ENCODE data around the gene LRP1B.
A peak's percentile ranks its signal among the peaks of the same experiment; 100 is the strongest.

The LRP1B gene

DNA sequence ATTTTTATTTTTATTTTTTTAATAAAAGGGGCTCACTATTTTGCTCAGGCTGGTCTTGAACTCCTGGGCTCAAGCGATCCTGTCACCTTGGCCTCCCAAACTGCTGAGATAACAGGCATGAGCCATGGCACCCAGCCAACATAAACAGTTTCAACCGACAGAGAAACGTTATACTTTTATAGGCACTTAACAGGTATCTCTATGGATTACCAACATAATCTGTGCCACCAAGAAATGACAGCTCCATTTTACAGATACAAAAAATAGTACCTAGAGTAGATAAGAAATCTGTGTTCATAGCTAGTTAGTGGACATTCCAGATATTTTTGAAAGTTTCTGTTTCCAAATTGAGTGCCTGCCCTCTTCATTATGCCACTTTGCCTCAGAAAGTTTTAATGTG lies 1316.7 kb downstream of the LRP1B start:
- DNase-seq (ENCODE audit: low read depth): no peak
- TF ChIP-seq, protein P1, sequence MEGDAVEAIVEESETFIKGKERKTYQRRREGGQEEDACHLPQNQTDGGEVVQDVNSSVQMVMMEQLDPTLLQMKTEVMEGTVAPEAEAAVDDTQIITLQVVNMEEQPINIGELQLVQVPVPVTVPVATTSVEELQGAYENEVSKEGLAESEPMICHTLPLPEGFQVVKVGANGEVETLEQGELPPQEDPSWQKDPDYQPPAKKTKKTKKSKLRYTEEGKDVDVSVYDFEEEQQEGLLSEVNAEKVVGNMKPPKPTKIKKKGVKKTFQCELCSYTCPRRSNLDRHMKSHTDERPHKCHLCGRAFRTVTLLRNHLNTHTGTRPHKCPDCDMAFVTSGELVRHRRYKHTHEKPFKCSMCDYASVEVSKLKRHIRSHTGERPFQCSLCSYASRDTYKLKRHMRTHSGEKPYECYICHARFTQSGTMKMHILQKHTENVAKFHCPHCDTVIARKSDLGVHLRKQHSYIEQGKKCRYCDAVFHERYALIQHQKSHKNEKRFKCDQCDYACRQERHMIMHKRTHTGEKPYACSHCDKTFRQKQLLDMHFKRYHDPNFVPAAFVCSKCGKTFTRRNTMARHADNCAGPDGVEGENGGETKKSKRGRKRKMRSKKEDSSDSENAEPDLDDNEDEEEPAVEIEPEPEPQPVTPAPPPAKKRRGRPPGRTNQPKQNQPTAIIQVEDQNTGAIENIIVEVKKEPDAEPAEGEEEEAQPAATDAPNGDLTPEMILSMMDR (IDR thresholded peaks at IDR 0.05; ENCODE audit: insufficient read depth, low read depth, low read length, missing control alignments): no peak
- H3K4me3 ChIP-seq (ENCODE audit: low read length): no peak overlapping the region

DNA sequence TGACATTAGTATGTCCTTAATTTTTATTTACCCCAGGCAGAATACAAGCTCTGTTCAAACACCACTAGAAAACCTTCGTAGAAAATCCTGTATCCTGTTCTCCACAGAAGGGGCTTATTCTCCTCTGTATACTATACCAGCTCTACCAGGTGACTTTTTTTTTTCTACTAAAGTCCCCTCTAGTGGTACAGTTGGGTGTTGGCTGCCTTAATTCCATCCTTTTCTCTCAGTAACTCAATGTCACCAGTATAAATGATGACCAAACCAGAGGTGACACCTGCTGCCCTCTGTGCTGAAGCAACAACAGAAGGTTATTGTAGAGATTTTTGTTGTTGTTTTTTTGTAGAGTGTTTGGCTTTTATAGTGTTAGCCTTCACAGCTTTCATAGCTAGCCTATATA lies 1322.0 kb downstream of the LRP1B start:
- H3K4me3 ChIP-seq (ENCODE audit: low read length): no peak overlapping the region
- TF ChIP-seq, protein P1 (IDR thresholded peaks at IDR 0.05; ENCODE audit: insufficient read depth, low read depth, low read length, missing control alignments): no peak
- DNase-seq (ENCODE audit: low read depth): no peak

DNA sequence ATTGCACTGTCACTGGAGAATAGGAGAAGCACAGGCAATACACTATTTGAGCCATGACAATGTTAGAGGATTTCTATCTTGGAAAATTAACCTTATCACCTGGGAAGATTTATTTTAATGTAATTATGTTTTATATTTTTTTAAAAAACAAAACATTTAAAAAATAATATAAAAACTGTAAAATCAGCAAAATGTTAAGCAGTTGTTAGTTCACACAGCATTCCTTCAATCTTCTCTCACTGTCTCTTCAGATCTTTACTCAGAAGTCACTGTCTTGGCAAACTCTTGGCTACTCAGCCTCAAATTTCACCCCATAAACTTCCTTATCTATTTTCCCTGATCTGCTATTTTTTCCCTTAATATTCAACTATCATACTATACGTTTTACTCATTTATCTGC lies 1322.6 kb downstream of the LRP1B start:
- H3K4me3 ChIP-seq (ENCODE audit: low read length): no peak overlapping the region
- TF ChIP-seq, protein P1 (IDR thresholded peaks at IDR 0.05; ENCODE audit: insufficient read depth, low read depth, low read length, missing control alignments): no peak
- no peak for DNase-seq (ENCODE audit: low read depth)

DNA sequence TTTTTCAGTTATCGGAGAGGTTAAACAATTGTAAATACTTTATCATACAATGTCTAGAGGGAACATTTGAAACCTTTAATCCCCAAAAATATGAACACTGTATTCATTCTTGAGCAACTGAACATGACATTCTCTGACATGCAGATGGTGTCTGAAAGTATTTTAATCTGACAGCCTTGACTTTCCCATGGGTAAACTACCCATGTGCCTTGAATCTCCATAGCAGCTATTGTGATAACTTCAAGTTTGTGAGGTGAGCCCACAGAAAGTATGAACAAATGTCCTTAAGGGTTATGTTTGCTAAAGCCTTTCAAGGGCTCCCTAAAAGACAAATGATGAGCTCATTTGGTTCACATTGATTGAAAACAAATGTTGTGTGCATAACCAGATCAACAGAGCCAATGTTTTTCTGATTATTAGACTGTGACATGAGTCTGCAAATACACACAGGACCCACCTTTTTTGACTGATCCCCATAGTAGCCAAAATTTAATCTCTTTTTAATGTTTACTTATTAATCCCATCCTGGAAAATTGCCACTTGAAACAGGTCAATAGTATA lies 1326.0 kb downstream of the LRP1B start:
- TF ChIP-seq, protein P1 (IDR thresholded peaks at IDR 0.05; ENCODE audit: insufficient read depth, low read depth, low read length, missing control alignments): no peak
- no peak for DNase-seq (ENCODE audit: low read depth)
- no peak overlapping the region for H3K4me3 ChIP-seq (ENCODE audit: low read length)

DNA sequence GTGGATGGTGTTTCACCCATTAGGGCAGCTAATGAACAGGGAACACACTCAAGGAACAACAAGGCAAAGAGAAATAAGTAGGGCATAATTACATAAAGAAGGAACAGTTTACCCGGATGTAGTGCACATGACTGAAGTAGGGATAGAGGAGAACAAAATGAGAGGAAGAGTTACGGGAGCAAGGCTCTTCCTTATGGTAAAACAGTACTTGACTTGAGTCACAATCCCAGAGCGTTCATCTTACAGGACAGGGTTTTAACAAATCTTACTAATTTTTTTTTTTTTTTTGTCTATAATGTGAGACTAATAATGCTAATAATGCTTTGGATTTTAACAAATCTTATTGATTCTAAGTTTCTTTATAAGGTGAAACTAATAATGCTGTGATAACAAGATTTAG lies 1329.5 kb downstream of the LRP1B start:
- DNase-seq (ENCODE audit: low read depth): no peak
- TF ChIP-seq, protein P1 (IDR thresholded peaks at IDR 0.05; ENCODE audit: insufficient read depth, low read depth, low read length, missing control alignments): no peak
- H3K4me3 ChIP-seq (ENCODE audit: low read length): no peak overlapping the region

DNA sequence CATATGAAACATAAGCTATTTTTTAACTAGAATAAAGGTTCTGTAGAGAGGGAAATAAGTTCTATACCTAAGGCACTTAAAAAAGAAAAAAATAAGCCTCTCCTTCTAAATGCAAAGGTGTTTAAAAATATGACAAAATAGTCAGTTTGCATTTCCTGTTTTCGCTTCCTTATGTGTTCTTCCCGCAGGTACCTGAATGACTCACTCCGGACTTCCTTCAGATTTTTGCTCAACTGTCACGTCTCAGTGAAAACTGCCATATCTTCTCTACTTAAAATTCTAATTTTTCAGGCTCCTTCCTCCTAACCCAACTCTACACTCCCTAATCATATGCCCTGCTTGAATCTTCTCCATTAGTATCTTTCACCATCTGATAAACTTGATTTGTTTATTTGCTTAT lies 1333.1 kb downstream of the LRP1B start:
- TF ChIP-seq, protein P1 (IDR thresholded peaks at IDR 0.05; ENCODE audit: insufficient read depth, low read depth, low read length, missing control alignments): no peak
- H3K4me3 ChIP-seq (ENCODE audit: low read length): no peak overlapping the region
- DNase-seq (ENCODE audit: low read depth): peak; percentile 50

DNA sequence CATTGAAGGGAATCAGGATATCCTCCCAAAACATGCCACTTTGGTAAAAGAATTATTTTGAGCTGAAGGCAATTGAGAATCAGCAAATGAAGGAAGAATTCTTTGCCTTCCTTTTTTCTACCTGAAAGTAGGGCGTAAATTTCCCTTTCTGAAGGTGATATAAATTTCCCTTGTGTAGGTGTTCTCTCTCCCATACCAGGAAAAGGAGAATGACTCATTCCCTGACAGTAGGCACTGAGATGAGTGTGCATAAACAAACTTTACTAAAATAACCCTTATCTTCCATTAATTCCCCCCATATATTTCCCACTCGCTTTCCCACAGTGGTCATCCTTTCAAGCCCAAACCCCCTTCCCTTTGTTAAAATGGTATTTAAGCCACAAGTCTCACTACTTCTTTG lies 1339.0 kb downstream of the LRP1B start:
- TF ChIP-seq, protein P1 (IDR thresholded peaks at IDR 0.05; ENCODE audit: insufficient read depth, low read depth, low read length, missing control alignments): no peak
- no peak overlapping the region for H3K4me3 ChIP-seq (ENCODE audit: low read length)
- peak; percentile 55 for DNase-seq (ENCODE audit: low read depth)
